SJSA1 (cell line): Measurements from ENCODE around the gene SLC18A3. TPM values are rescaled to one million over a fixed set of nuclear protein-coding genes. Genes with fewer than 3 reads are reported as not detected.
A peak's percentile ranks its signal among the peaks of the same experiment; 100 is the strongest.

Experiments
- DNase-seq, 2 experiments: peaks; one replicate each; pipeline ENCODE4 v3.0.0-alpha.2; 2015 to 2020; ENCODE audit warnings: low spot score in 2 of 2, low read depth in 1 of 2
- H3K27ac ChIP-seq: fragments of 250-450 bp; sonication (Bioruptor Pico); 2 replicates; pipeline ENCODE4 v1.5.1; 2020; ENCODE audit warnings: mild to moderate bottlenecking, moderate library complexity
- H3K27me3 ChIP-seq: fragments of 250-450 bp; sonication (Bioruptor Pico); replicated peaks from 2 replicates; pipeline ENCODE4 v1.5.1; 2020; ENCODE audit warnings: mild to moderate bottlenecking, moderate library complexity
- H3K36me3 ChIP-seq: fragments of 250-450 bp; sonication (Bioruptor Pico); 2 replicates; pipeline ENCODE4 v1.5.1; 2020; ENCODE audit warnings: mild to moderate bottlenecking
- H3K4me1 ChIP-seq: fragments of 250-450 bp; sonication (Bioruptor Pico); replicated peaks from 2 replicates; pipeline ENCODE4 v1.6.1; 2021; ENCODE audit warnings: mild to moderate bottlenecking
- H3K4me3 ChIP-seq: fragments of 250-450 bp; sonication (Bioruptor Pico); 2 replicates; pipeline ENCODE4 v1.5.1; 2020; ENCODE audit warnings: mild to moderate bottlenecking
- H3K9me3 ChIP-seq: fragments of 250-450 bp; sonication (Bioruptor Pico); replicated peaks from 2 replicates; pipeline ENCODE4 v1.5.1; 2020; ENCODE audit warnings: mild to moderate bottlenecking
- total RNA-seq: library from RNA; depleted of rRNA; stranded (reverse); fragments of >200 nt; shearing (Covaris generic); gene quantifications from 2 replicates; pipeline ENCODE4 v1.2.3, GENCODE V29; 2014; rRNA removed

SLC18A3 gene
- total RNA-seq, 1 experiment from 2014 or later = not detected

DNA sequence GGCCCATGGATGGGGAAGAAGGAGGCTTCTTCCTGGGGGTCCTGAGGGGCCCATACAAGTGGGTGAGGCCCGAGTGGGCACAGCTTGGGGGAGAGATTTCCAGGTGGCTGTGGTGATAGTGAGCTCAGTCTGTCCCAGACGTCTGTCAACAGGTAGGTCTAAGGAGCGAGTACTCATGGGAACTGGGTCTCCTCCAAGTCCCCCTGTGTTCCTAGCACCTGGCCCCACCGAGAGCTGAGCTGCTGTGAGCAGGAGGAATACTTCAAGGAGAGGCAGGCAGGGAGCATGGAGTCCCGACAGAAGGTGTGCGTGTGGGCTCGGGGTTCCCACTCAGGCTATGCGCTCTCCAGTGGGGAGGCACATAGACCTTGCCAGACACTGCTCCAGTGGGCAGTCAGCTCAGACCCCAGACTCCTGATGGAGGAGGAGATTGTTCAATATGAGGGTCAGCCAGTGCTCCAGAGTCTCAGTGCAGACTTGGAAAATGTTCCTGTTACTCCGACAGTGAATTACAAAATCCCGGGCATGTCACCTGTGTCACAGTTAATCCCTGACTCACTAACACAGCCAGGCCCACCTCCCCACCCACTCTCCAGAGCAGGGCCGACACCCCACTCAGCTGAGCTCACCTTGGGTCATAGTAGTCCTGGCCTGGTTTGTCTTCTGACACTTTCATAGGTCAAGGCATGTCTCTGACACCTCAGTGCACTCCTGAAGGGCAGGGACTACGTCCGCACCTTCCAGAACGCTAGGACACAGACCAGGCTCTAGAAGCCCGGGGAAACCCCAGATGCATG, 41.1 kb downstream of the SLC18A3 start:
- DNase-seq = no peak
- no peak overlapping the region for H3K27ac ChIP-seq
- no peaks in the 10 kb centered on the region for H3K9me3 ChIP-seq

DNA sequence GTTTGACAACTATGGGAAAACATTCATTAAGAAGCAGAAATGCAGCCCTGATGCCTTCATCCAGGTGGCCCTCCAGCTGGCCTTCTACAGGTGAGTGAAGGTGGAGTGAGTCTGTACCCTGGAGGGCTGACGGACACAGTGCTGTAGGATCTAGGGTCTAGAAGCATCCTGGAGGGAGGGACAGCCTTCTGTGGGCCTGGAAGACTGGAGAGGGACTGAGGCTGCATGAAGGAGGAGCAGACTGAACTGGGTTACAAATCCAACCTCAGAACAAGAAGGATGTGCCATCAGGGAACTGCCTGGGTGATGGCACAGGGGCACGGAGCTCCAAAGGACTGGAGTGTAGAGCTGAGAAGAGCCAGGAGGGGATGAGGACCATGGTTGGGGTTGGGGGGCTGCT, 41.8 kb downstream of the SLC18A3 start:
- H3K27ac ChIP-seq = no peak overlapping the region
- H3K4me3 ChIP-seq = no peak overlapping the region
- no peaks in the 10 kb centered on the region for H3K4me1 ChIP-seq
- H3K27me3 ChIP-seq = peaks cover 22% of the 10 kb centered on the region
- no peaks in the 10 kb centered on the region for H3K9me3 ChIP-seq
- peak in 1 of 2 experiments; percentile 25 for DNase-seq
- H3K36me3 ChIP-seq = no peaks in the 10 kb centered on the region

More for the DNA sequence above, 41.1 kb downstream of the SLC18A3 start:
- Histone ChIP-seq H3K36me3 (no peaks in the 10 kb centered on the region), H3K4me3 (no peak overlapping the region), H3K4me1 (no peaks in the 10 kb centered on the region), H3K27me3 (peaks cover 22% of the 10 kb centered on the region)

DNA sequence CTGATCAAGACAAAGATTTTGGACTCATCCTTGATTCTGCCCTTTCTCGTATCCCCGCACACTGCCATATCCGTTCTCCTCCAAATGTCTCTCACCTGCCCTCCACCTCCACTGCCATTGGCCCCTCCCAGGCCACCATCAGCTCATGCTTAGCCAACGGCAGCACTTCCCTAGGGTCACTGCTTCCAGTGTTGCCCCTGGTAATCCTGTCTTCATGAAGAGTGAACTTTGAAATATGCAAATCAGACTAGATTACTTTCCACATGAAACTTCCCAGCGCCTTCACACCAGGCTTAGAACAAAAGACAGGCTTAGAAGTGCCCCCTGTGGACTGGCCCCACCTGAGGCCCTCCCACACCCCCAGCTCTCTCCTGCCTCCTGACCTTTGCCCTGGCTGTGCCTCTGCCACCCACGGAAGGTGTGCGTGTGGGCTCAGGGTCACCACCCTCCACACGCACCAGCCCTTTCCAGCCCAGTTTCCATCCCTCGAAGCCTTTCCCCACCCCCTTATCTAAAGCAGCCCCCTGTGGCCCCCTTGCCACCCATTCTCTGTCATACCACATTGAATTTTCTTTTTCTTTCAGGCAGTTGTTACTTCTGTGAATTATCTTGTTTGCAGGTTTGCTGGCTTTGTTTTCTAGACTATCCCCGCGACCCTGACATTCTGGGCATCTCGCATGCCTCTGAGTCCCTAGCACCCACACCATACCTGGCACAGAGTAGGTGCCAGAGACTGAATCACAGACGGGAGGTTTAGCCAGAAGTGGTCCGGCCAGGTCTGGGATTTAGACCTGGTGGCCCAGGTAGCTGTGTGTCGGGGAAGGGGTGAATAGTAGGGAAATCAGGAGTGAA, 42.5 kb downstream of the SLC18A3 start:
- Histone ChIP-seq H3K27ac (no peak overlapping the region), H3K4me3 (no peak overlapping the region), H3K4me1 (no peaks in the 10 kb centered on the region), H3K36me3 (no peaks in the 10 kb centered on the region), H3K9me3 (no peaks in the 10 kb centered on the region), H3K27me3 (peaks cover 16% of the 10 kb centered on the region)
- DNase-seq = peak in 1 of 2 experiments; percentile 20

DNA sequence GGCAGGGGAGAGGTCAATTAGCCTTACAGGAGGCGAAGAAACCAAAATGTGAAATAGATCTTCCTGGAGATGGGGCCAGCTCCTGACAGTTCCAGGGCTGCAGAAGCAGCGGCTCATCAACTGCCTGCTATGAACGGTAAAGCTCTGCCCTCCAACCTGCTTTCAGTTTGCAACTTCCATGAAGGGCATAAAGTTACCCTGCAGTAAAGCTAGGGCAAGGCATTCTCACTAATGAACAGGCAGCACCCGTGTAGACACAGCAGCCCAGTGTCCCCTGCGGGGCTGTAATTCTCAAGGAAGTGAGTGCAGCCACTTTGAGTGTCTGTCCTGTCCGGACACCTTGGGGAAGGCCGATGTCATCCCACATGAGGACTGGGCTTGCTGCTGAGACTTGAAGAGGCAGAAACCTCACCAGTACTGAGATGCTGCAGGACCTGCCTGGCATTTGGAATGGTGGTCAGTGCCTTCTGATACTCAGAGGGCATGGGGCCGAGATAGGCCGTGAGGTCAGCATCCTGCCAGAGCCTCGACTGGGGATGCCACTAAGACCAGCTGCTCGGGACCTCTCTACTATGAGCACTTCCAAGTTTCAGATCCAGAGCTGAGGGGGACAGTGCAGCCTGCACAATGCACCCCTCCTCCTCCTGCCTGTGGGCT, 43.3 kb downstream of the SLC18A3 start:
- DNase-seq = peak in 1 of 2 experiments; percentile 17
- Histone ChIP-seq H3K9me3 (no peaks in the 10 kb centered on the region), H3K27me3 (peaks cover 12% of the 10 kb centered on the region), H3K36me3 (no peaks in the 10 kb centered on the region), H3K27ac (no peak overlapping the region), H3K4me1 (no peaks in the 10 kb centered on the region), H3K4me3 (no peak overlapping the region)

DNA sequence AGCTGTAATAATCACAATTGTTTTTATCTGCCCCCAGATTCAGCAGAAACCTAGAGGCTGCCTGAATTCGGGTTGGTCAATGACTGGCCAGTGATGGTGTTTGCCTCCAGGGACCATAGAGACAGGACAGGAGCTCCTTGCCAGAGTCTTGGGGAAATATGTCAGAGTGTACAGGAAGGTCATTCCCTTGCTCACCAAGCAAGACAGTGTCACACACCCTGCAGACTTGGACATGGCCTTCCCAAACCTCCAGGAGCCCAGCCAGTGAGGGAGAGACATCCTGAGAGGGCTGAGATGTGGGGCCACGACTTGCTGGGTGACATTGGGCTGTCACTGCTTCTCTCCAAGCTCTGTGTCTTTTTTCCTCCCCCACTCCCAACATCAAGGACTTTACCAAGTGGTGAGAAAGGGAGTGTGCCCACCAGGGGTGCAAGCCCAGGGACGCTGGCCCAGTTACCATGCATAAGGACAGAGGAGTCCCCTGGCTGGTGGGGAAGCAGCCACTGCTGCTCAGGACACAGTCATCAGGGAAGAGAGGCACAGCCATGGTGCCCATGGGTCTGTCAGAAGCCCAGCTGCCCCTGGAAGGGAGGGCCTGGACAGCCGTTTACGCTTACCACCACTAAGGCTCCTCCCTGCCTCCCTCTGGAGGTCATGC, 44.1 kb downstream of the SLC18A3 start:
- no peaks in the 10 kb centered on the region for H3K36me3 ChIP-seq
- no peak overlapping the region for H3K27ac ChIP-seq
- H3K9me3 ChIP-seq = no peaks in the 10 kb centered on the region
- H3K4me3 ChIP-seq = no peak overlapping the region
- DNase-seq = peak in 1 of 2 experiments; percentile 22
- no peaks in the 10 kb centered on the region for H3K4me1 ChIP-seq
- peaks cover 8% of the 10 kb centered on the region for H3K27me3 ChIP-seq

DNA sequence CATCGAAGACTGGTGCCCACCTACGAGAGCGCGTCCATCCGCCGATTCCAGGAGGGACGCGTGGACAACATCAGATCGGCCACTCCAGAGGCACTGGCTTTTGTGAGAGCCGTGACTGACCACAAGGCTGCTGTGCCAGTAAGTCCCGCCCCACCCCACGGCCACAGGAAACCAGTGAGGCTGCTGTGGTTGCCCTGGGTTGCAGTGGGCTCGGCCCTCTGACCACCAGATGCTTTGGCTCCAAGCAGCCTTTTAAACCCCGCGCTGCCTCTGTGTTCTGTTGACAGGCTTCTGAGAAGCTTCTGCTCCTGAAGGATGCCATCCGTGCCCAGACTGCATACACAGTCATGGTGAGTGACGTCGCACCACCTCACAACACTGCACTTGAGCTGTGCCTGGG, 45.0 kb downstream of the SLC18A3 start:
- no peak overlapping the region for H3K27ac ChIP-seq
- H3K4me3 ChIP-seq = no peak overlapping the region
- peaks cover 2% of the 10 kb centered on the region; the same call in 1 of the 2 replicates for H3K27me3 ChIP-seq
- peak in 1 of 2 experiments; percentile 22 for DNase-seq
- H3K9me3 ChIP-seq = no peaks in the 10 kb centered on the region
- no peaks in the 10 kb centered on the region for H3K4me1 ChIP-seq
- H3K36me3 ChIP-seq = no peaks in the 10 kb centered on the region

DNA sequence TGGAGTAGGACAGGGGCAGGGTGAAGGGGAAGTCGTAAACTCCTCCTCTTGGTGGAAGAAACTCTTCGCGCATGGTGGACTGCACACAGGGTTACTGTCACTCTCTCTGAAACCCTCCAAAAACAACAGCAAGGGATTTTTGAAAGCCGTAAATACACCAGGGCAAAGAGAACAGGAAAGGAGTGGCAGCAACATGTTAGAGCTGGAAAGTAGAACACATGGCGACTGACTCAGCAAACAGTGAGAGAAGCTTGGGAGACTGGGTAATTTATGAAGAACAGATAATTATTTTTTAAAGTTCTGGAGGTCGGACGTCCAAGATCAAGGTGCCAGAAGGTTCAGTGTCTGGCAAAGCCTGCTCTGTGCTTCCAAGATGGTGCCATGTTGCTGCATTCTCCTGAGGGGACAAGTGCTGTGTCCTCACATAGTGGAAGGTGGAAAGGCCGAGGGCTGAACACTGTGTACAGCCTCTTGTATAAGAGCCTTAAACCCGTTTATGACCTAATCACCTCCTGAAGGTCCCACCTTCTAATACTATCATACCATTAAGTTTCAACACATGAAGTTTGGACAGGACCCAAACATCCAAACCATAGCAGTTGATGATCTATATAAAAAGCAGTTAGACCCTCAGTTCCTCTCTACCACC, 46.9 kb downstream of the SLC18A3 start:
- Histone ChIP-seq H3K27ac (no peak overlapping the region), H3K36me3 (no peaks in the 10 kb centered on the region), H3K9me3 (no peaks in the 10 kb centered on the region), H3K4me1 (no peaks in the 10 kb centered on the region), H3K4me3 (no peak overlapping the region), H3K27me3 (no peaks in the 10 kb centered on the region; the same call in 1 of the 2 replicates)
- DNase-seq = no peak

DNA sequence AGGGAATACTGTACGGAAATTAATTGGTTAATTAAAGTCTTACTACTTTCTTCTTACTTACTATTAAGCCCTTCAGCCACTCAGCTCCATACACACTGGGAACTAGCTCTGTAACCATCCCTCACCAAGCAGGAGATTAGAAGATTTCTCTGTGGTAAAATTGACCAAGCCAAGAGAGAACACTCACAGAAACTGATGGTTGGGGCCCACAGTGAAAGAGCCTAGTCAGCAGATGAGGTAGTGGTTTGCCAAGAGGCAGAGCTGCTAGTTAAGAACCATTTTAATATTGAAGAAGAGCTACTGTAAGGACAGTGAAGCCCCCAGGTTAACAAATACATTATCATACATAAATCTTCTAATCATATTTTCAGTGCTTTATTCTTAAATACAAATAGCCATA, 47.5 kb downstream of the SLC18A3 start:
- Histone ChIP-seq H3K27ac (no peak overlapping the region), H3K36me3 (no peaks in the 10 kb centered on the region)
- no peak for DNase-seq

DNA sequence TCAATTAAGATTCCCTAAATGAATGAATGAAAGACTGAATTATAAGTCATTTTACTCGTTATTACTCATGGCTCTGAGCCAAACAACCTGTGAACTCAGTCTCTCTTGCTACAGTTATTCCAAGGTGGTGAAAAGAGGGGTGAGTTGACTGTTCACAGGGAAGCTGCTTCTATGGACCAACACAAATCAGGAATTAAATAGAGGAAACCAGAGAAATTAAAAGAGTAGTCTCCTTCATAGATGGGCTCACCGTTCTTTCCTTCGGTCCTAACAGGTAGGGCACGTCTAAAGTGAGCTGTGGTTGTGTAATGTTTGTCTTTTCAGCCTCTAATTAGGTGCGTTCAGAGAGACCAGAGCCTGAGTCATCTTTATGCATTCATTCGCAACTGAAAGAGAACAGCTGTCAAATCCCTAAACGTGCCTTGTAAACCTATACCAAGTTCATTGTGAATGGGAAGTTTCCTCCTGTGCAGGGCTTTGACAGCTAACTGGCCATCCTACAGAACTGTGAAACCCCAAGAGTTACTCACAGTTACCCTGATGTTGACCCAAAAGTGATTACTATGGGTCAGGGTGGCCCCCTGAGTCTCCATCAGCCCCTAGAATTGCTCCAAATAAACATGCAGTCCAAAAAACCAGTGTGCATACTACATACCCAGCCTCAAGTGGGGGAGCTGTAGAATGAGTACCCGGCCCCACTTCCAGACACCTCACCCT, 51.2 kb downstream of the SLC18A3 start:
- Histone ChIP-seq H3K36me3 (no peaks in the 10 kb centered on the region), H3K27ac (no peak overlapping the region), H3K27me3 (no peaks in the 10 kb centered on the region; the same call in 1 of the 2 replicates), H3K4me1 (no peaks in the 10 kb centered on the region), H3K4me3 (no peak overlapping the region), H3K9me3 (no peaks in the 10 kb centered on the region)
- no peak for DNase-seq

More for the DNA sequence above, 47.5 kb downstream of the SLC18A3 start:
- no peaks in the 10 kb centered on the region for H3K9me3 ChIP-seq
- H3K27me3 ChIP-seq = no peaks in the 10 kb centered on the region; the same call in 1 of the 2 replicates
- no peak overlapping the region for H3K4me3 ChIP-seq
- H3K4me1 ChIP-seq = no peaks in the 10 kb centered on the region

Other genes with a start within 250 kb of the SLC18A3 start
- gene DRGX, start 214.2 kb upstream of the SLC18A3 start, total RNA-seq = not detected in 2 replicates
- 7.4 and 11.5 TPM in 2 replicates for gene ERCC6, start 71.2 kb upstream of the SLC18A3 start, total RNA-seq
- not detected in 2 replicates for gene CHAT, start 3.7 kb downstream of the SLC18A3 start, total RNA-seq
- gene C10orf53, start 69.3 kb downstream of the SLC18A3 start, total RNA-seq = not detected in 2 replicates
- gene OGDHL, start 152.0 kb downstream of the SLC18A3 start, total RNA-seq = not detected in 2 replicates